ENCODE results near the gene FGB.

GRCh38 chr4:154574311-154574710 lies 11.5 kb downstream of the FGB start:
- no peak for TF ChIP-seq POLR2A (IDR thresholded peaks at IDR 0.05; ENCODE audit: low read depth, low read length)
- no peak for TF ChIP-seq POLR2AphosphoS5 (IDR thresholded peaks at IDR 0.05; ENCODE audit: low read depth, low read length)
- no peak for TF ChIP-seq SPI1 (IDR thresholded peaks at IDR 0.05; ENCODE audit: low read depth, low read length)
- no peak for TF ChIP-seq TAF1 (IDR thresholded peaks at IDR 0.05; ENCODE audit: low read depth, low read length)
